Lower lobe of right lung (tissue), 2 donors: ENCODE results near the gene CPEB4. TPM values are rescaled to one million over a fixed set of nuclear protein-coding genes. Genes with fewer than 3 reads are reported as not detected.

Experiments used
- ATAC-seq, 2 donors: fragments of 200-7000 bp; cut with Tn5 transposase; one replicate each; pipeline ENCODE4 v1.9.1; 2020 to 2022; ENCODE audit warnings: mild to moderate bottlenecking in 2 of 2, moderate library complexity in 2 of 2
- DNase-seq: peaks from one replicate; pipeline ENCODE4 v3.0.0-alpha.2; 2020
- H3K27ac ChIP-seq: fragments of 200-600 bp; one replicate; pipeline ENCODE4 v1.8.0; 2022
- H3K27me3 ChIP-seq: fragments of 200-600 bp; one replicate; pipeline ENCODE4 v1.8.0; 2022; ENCODE audit warnings: low read depth
- H3K36me3 ChIP-seq: fragments of 200-600 bp; one replicate; pipeline ENCODE4 v1.8.0; 2022; ENCODE audit warnings: mild to moderate bottlenecking
- H3K4me1 ChIP-seq: fragments of 200-600 bp; one replicate; pipeline ENCODE4 v1.8.0; 2022
- H3K4me3 ChIP-seq: fragments of 200-600 bp; one replicate; pipeline ENCODE4 v1.8.0; 2022; ENCODE audit warnings: mild to moderate bottlenecking
- H3K9me3 ChIP-seq: fragments of 200-600 bp; one replicate; pipeline ENCODE4 v1.8.0; 2022
- intact Hi-C: fragments of 100-400 bp; cut with DNase I; formaldehyde crosslinking; loops from one replicate; pipeline ENCODE4 v1.11.0; 2022
- total RNA-seq: library from RNA; stranded (reverse); fragmentation: NEBNext Ultra II Directional; extraction: Animal tissue kit (Norgen Biotek cat#: 25700); gene quantifications from one replicate; pipeline ENCODE4 v1.2.1, GENCODE V29; 2021
- TF ChIP-seq, protein P1 (sequence below): fragments of 200-600 bp; IDR thresholded peaks from one replicate; pipeline ENCODE4 v1.8.0; 2022; ENCODE audit warnings: antibody characterized with exemption, mild to moderate bottlenecking
- donor health status: DM: no; HTN: yes; CAD: no; lungs with severe emphysema.

CPEB4 gene
- total RNA-seq, 1 donor from 2014 or later, result 67.5 TPM

DNA sequence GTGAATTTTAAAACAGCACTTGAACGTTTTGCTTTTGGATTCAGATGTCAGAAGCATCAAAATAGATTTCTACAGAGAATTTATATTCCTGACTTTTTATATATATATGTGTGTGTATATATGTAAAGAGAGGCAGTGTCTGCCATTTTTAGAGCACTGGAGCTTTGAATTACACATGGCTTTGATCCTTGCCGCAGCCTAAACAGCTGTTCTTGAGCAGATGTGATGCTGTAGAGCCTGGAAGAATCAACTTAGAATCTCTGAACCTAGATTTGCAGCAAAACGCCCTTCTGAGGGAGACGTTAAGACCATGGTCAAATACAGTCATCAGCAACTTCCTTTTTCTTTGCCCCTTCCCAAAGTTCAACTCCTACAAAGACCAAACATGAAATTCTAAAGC, 79.1 kb downstream of the CPEB4 start:
- TF ChIP-seq, protein P1, sequence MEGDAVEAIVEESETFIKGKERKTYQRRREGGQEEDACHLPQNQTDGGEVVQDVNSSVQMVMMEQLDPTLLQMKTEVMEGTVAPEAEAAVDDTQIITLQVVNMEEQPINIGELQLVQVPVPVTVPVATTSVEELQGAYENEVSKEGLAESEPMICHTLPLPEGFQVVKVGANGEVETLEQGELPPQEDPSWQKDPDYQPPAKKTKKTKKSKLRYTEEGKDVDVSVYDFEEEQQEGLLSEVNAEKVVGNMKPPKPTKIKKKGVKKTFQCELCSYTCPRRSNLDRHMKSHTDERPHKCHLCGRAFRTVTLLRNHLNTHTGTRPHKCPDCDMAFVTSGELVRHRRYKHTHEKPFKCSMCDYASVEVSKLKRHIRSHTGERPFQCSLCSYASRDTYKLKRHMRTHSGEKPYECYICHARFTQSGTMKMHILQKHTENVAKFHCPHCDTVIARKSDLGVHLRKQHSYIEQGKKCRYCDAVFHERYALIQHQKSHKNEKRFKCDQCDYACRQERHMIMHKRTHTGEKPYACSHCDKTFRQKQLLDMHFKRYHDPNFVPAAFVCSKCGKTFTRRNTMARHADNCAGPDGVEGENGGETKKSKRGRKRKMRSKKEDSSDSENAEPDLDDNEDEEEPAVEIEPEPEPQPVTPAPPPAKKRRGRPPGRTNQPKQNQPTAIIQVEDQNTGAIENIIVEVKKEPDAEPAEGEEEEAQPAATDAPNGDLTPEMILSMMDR, result no peak
- intact Hi-C loops, result no loop called here
- Histone ChIP-seq H3K9me3 (no peaks in the 10 kb centered on the region), H3K36me3 (no peaks in the 10 kb centered on the region), H3K4me3 (no peak overlapping the region), H3K27ac (no peak overlapping the region), H3K4me1 (peaks cover 12% of the 10 kb centered on the region), H3K27me3 (no peaks in the 10 kb centered on the region)
- no peak for DNase-seq
- ATAC-seq, result no peak

- intact Hi-C loops, result no loop called here
- no peak for ATAC-seq
- Histone ChIP-seq H3K9me3 (no peaks in the 10 kb centered on the region), H3K27me3 (no peaks in the 10 kb centered on the region), H3K4me1 (peaks cover 10% of the 10 kb centered on the region), H3K4me3 (no peak overlapping the region), H3K36me3 (no peaks in the 10 kb centered on the region), H3K27ac (no peak overlapping the region)
- TF ChIP-seq, protein P1, result no peak
- no peak for DNase-seq
These were observed 80.1 kb downstream of the CPEB4 start for GRCh38 chr5:173968154-173968797.

GRCh38 chr5:173969167-173970049, 81.3 kb downstream of the CPEB4 start:
- Histone ChIP-seq H3K4me3 (no peak overlapping the region), H3K9me3 (no peaks in the 10 kb centered on the region), H3K36me3 (no peaks in the 10 kb centered on the region), H3K27me3 (no peaks in the 10 kb centered on the region), H3K27ac (no peak overlapping the region), H3K4me1 (peaks cover 12% of the 10 kb centered on the region)
- TF ChIP-seq, protein P1, result no peak
- ATAC-seq (peak; percentile 50 to 80), DNase-seq (peak; percentile 49)
- intact Hi-C loops, result loop anchor here (5.0 kb wide), 1 partner anchor 352 kb away; the partner anchor contains the start of gene BOD1

DNA sequence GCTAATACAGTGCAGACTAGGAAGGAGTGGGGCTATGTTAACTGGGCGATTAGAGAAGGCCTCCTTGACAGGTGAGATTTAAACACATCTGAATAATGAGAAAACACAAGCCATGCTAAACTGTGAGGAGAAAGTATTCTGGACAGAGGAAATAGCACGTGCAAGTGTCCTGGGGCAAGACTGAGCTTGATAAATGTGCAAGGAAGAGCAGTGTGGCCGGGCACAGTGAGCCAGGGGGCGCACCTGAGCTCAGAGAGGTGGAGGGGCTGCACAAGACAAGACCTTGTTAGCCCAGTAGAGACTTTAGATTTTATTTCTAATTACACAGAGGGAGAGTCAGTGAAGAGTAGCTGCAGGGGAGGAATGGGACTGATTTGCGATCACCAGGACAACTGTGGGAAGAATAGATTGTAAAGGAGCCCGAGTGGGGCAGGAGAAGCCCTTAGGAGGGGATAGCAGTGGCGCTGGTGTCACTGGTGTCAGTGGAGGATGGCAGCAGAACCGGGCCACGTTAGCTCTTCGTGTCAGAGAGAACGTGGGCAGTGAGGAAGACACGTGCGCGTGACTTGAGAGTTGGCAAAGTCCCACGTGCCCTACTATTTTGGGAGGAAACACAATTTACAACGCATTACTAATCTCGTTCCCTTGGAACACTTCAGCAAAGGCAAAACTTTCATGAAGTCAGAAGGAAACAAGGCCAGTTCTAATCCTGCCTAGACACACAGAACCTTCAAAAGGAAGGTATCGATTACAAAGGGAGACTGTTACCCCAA, 82.9 kb downstream of the CPEB4 start:
- Histone ChIP-seq H3K4me1 (peaks cover 12% of the 10 kb centered on the region), H3K36me3 (no peaks in the 10 kb centered on the region), H3K9me3 (no peaks in the 10 kb centered on the region), H3K27me3 (no peaks in the 10 kb centered on the region), H3K27ac (no peak overlapping the region), H3K4me3 (no peak overlapping the region)
- DNase-seq (no peak), ATAC-seq (no peak)
- intact Hi-C loops, result loop anchor here (5.0 kb wide), 1 partner anchor 354 kb away; the partner anchor contains the start of gene BOD1
- TF ChIP-seq, protein P1, result no peak

DNA sequence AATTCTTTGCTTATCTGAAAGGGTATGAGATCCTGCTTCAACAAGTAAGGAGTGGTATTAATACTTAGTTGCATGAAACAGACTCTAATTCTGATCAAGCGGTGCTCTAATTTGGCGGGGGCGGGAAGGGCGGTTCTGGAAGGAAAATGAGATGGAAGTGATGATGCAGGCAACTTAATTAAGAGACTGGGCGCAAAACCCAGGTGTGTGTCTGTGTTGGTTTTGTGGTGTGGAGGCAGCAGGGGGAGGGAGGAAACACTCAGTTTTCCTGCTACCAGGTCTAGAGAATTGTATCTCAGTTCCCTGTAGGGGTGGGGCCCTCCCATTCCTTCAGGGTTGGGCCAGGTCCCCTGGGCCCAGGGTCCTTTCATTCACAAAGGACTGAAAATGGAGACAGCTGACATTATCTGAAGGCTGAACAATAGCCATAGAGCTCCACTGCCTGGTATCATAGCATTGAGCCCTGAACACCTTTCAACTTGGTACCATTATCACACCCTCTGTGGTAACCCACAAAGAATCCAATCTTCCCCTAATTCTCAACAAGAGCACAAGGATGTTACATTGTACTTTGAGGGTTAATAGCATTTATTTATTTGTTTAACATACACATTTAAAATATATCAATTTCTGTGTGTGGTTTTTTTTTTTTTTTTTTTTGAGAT, 83.7 kb downstream of the CPEB4 start:
- TF ChIP-seq, protein P1, result no peak
- ATAC-seq (no peak), DNase-seq (no peak)
- Histone ChIP-seq H3K27ac (no peak overlapping the region), H3K4me1 (peaks cover 12% of the 10 kb centered on the region), H3K9me3 (no peaks in the 10 kb centered on the region), H3K36me3 (no peaks in the 10 kb centered on the region), H3K27me3 (no peaks in the 10 kb centered on the region), H3K4me3 (no peak overlapping the region)
- intact Hi-C loops, result loop anchor here (5.0 kb wide), 1 partner anchor 355 kb away; the partner anchor contains the start of gene BOD1
